ENCODE measurements around the gene MAGI2.

Gene MAGI2

DNA sequence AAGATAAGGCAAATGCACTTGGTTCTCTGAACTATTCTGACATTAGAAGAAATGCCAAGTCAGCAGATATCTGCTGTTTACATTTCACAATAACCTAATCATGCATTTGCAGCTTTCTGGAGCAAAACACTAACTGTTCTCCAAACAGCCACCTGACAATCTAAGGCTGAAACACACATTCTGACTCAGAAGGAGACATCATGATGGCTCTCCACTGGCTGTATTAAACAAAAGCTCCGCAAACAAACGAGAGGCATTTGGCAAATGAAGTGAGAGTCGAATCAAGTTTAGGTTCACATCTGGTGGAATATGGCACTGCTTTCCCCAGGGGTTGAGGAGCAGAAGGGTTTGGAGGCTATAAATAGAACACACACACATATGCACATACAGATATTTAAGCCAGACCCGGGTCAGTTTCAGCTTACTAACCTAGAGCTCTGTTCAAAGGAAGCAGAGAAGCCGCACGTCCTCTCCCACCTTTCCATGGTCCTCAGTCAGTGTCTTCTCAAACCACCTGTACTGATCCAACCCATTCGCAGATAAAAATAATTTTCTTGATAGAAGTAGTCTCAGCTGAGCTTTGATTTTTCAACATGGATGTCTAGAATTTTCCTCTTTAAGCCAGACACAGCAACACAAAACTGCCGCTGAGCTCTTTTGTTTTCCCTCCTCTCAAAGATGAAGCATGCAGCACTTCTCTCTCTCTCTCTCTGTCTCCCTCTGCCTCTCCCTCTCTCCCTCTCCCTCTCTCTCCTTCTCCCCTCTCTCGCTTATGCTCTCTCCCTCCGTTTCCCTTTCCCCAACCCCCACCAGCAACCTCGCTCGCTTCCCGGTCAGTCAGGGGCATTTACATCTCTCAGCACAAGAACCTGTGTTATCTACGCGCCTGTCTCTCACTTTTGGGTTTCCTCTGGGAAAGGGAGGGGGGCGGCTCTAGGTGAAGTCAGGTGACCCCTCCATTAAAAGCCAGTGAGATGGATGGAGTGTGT lies 682.8 kb downstream of the MAGI2 start:
- no peak for FAIRE-seq

GRCh38 chr7:78769481-78770101 lies 683.9 kb downstream of the MAGI2 start:
- FAIRE-seq, result no peak

DNA sequence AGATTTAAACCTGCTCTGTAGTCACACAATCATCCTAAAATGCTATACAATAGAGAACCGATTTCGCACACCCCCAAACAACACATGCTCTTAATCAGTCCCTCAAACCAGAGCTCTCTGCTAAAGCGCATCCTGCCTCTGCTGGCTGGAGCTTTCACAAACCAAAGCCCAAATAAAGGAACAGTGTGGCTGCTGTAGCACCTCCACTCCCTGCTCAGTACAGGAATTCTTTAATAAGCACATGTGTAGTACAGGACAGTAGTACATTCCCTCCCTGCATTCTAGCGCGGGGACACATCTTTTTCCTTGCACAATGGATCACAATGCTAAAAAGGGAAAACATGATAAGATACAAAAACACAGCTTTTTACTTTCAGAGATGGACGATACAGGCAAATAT lies 684.6 kb downstream of the MAGI2 start:
- no peak for FAIRE-seq

GRCh38 chr7:78765943-78766729 lies 687.3 kb downstream of the MAGI2 start:
- no peak for FAIRE-seq

DNA sequence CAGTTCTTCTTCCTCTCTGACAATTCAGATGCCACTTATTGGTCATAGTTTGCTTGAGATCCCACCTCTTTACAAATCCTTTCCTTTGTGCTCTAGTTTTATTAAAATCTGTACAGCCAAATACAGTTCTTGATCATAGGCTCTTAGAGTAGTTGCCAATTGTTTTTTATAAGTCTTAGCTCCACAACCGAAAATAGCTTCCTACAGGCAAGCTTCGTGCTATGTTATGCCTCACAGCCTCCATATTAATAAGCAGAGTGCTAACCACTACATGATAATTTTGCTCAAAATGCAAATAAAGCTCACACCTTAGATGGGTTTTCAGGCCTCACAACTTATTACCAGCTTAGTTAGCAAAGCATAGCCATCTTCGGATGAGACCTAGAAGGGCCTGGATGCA lies 688.9 kb downstream of the MAGI2 start:
- no peak for FAIRE-seq

DNA sequence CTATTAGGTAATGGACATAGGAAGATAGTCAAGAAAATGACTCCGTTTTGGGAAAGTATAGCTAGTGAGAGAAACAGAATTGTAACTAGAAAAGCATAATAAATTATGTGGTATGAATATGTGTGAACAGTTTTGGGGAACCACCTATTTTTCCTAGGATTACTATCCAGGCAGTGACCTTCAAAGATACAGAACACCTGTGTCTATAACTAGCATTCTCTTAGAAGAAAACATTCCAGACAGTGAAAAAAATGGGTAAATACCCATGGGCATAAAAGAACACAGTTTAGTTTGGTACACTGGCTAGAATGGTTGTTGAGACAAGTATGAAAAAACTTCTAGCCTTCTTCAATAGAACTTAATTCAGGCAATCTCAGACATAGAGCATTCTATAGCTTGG lies 690.8 kb downstream of the MAGI2 start:
- FAIRE-seq, result no peak

DNA sequence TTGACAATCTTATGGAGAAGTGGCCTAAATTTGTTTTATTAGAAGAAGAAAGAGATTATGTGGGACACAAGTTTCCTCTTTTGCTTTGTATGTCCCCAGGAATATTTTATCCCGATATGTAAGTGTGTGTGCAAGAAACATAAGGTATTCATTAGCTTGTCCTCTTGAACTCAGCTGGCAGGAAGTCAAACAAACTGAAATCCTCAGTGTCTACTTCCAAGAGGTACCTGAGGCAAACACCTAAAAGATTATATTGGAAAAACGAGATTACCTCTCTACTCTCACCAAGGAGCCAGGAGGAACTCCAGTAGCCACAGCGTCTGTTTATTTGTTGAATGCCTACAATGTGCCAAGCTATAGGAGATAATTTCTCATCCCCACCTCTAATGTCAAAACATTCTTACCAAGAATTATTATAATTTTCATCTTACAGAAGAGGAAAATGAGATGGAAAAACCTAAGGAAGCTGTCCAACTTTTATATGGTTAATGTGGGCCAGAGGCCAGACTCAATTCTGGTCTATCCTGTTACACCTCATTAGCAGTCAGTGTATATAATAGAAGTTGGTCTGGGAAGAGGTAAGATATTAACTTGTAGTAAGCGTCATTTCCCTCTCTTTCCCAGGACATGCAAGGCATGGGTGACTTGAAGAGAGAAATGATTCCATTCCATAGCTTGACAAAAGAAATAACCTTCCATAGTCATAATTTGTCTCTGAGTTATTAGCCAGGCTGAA lies 692.7 kb downstream of the MAGI2 start:
- no peak for FAIRE-seq

DNA sequence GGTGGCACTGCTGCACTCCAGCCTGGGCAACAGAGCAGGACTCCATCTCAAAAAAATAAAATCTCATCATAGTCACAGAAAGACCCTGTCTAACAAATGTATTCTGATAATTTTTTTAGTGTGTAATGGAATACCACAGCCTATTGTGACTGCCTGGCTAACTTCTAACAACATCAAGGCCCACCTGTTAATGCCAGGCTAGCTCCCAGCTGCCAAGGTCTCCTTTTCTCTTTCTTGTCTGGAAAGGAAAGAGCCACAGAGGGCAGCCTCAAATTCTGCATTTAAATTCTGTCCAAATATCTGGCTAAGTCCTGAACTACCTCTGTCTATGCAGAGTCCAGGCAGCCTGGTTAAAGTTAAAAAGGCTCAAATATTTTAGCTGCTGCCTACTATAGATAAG lies 700.9 kb downstream of the MAGI2 start:
- no peak for FAIRE-seq

DNA sequence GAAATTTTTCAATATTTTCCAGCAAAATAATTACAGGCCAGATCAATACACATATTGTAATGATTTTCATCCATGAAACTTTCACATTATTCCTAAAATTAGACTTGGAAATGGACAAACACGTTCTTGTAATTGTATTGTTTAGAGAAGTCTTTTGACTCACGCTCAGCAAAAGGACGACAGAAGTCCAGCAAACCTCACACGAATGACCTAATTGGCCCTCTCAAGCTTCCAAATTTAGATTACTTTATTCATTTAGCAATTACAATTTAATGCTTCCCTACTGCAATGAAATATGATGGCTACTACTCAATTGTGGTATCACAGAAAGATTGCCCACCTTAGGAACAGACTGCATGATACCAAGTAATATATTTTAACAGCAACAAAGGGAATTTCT lies 702.2 kb downstream of the MAGI2 start:
- no peak for FAIRE-seq

DNA sequence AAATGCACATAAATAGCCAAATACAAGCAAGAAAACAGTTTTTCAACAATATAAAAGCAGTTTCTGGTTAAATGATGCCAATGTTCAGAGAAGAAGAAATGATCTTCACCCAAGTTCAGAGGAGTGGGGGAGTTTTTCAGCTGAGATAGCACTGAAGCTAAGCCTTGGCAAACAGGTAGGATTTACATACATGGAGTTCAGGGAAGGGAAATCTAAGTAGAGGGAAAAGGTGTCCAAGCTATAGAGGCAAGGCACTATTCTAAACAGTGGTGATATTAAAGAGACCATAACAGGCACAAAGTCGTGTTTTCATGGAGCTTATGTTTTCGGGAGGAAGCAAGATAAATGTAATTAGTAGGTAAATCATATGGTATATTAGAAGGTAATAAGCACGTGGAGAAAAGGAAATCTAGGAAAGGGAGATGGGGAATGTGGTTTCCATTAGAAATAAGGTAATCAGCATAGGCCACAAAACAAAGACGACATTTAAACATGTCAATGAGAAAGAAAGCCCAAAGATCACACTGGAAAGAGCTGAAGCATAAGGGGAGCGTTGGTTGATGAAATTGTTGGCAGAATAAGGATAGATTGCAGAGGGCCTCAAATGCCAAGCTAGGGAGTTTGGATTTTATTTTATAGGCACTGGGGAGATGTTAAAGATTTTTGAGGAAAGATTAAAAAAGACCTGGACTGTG lies 704.3 kb downstream of the MAGI2 start:
- FAIRE-seq, result no peak

- no peak for FAIRE-seq
These were observed 705.9 kb downstream of the MAGI2 start for GRCh38 chr7:78747592-78747991.

GRCh38 chr7:78746301-78746700 lies 707.2 kb downstream of the MAGI2 start:
- FAIRE-seq, result no peak

DNA sequence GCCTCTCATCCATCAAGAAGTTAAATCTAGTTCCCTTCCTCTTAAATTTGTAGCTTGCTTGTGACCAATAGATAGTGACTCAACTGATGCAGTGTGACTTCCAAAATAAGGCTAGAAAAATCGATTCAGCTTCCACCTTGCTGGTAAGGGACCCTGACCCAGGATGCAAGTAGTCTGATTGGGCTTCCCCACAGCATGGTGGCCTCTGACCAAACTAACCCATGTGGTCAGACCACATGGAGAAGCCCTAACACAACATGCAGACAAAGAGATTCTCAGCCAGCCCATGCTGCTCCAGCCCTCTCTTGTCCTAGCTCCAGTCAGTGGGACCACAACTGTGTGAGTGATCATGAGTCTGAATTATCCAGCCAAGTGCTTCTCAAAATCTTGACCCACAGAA lies 710.8 kb downstream of the MAGI2 start:
- no peak for FAIRE-seq

DNA sequence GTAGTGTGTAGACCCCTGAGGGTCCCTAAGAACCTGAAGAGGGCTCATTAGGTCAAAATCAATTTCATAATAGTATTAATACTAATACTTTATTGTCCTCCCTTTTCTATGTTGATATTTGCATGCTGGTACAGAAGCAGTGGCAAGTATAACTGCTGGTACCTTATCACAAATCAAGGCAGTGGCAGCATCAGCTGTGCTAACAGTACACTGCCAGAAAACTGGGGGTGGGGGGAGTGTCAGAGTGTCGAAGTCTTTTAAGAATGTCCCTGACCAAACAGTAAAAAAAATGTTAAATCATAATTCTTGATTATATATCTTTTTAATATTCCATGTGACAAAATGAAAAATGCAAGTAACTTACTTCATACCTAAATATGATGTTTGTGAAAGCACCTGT lies 716.9 kb downstream of the MAGI2 start:
- FAIRE-seq, result no peak

- FAIRE-seq, result no peak
These were observed 718.8 kb downstream of the MAGI2 start for GRCh38 chr7:78734626-78735025.

DNA sequence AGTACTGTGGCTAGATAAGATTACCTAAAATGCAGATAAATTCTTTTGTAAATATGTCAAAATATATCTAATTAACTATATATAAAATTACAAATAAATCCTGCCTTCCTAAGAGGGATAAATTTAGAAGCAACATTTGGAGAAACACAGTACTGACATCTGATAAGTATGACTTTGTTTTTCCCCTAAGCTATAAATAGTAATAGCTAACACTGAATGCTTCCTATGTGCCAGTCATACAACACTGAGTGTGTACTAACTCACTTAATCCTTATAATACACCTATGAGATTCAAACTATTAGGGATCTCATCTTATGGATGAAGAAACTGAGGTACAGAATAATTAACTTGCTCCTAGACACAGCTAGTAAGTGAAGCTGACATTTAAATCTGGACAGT lies 733.4 kb downstream of the MAGI2 start:
- FAIRE-seq, result no peak

DNA sequence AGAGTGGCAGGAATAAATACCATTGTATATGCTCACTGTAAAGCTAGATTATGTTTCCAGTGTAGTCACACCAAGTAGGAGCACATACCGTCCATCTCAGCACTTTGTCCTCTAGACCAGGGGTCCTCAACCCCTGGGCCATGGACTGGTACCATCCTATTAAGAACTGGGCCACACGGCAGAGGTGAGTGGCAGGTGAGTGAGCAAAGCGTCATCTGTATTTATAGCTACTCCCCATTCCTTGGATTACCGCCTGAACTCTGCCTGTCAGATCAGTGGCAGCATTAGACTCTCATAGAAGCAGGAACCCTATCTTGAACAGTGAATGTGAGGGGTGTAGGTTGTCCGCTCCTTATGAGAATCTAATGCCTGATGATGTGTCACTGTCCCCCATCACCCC lies 735.3 kb downstream of the MAGI2 start:
- FAIRE-seq, result no peak

GRCh38 chr7:78716876-78717275 lies 736.6 kb downstream of the MAGI2 start:
- no peak for FAIRE-seq

GRCh38 chr7:78714356-78714755 lies 739.1 kb downstream of the MAGI2 start:
- FAIRE-seq, result no peak

GRCh38 chr7:78712111-78712510 lies 741.4 kb downstream of the MAGI2 start:
- FAIRE-seq, result no peak

- FAIRE-seq, result no peak
These were observed 743.8 kb downstream of the MAGI2 start for GRCh38 chr7:78709658-78710057.

DNA sequence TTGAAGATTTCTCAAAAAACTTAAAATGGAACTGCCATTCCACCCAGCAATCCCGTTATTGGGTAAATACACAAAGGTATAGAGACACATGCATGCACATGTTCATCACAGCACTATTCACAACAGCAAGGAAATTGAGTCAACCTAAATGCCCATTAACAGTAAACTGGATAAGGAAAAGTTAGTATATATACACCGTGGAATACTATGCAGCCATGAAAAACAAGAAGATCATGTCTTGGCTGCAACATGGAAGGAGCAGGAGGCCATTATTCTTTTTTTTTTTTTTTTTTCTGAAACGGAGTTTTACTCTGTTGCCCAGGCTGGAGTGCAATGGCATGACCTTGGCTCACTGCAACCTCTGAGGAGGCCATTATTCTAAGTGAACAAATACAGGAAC lies 749.0 kb downstream of the MAGI2 start:
- no peak for FAIRE-seq
